ENCODE data around the gene FASN. TPM values are rescaled to one million over a fixed set of nuclear protein-coding genes. Genes with fewer than 3 reads are reported as not detected.

The FASN gene
- total RNA-seq, 2 donors from 2014 or later, result 168 to 198 TPM

DNA sequence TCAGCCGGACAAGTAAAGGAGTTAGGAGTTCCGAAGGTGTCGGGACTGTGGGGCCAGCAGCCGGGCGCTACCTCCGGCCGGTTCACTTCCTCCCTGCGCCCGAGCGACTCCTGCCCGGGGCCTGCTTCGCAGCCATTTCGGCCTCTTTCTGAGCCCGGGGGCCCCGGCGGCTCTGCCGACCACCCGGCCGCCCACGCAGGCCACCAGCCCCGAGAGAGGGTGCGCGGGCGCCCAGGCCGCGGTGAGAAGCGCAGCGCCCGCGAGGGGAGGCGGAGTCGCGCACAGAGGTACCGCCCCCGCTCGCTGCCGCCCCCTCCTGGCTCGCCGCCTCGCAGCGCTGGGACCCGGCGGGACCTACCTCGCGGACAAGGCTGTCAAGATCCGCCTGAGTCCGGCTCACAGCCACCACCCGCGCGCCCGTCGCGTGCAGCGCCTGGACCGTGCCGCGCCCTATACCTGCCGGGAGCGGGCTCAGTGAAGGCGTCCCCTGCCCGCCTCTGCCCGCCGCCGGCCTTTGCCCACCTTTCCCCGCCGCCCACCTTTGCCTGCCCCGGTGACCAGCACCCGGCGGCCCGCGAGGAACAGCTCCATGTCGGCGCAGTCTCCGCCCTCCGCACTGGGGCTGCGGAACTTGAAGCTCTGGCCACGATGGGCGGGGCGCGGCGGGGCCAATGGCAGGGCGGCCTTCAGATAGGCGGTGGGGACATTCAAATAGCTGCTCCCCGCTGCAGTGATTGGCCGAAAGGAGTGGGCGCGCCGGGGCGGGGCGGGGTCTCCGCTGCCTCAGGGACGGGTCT is 60.7 kb downstream of the FASN start, which contains the start of gene DCXR:
DCXR (minus strand) TSS at position 606 of the 797 bp plus-strand sequence; CDS start at position 591, 15 bp downstream.
- Histone ChIP-seq H3K27ac (peak within 1 kb of the TSS; percentile 95), H3K4me3 (peak within 1 kb of the TSS; percentile 83), H3K27me3 (no peaks in the 10 kb centered on the region), H3K9ac (ENCODE audit: low read depth in 2 of 2, low read length in 2 of 2) (peak within 1 kb of the TSS; percentile 67 to 86), H3K36me3 (no peaks in the 10 kb centered on the region), H3K4me1 (peaks cover 10% of the 10 kb centered on the region), H3K9me3 (no peaks in the 10 kb centered on the region)
- DNase-seq, result peak; percentile 99
- intact Hi-C loops (cut with DNase I), result loop anchor here (10.0 kb wide), 1 partner anchor 288 kb away; no protein-coding TSS in a partner anchor
- TF ChIP-seq, protein P1, sequence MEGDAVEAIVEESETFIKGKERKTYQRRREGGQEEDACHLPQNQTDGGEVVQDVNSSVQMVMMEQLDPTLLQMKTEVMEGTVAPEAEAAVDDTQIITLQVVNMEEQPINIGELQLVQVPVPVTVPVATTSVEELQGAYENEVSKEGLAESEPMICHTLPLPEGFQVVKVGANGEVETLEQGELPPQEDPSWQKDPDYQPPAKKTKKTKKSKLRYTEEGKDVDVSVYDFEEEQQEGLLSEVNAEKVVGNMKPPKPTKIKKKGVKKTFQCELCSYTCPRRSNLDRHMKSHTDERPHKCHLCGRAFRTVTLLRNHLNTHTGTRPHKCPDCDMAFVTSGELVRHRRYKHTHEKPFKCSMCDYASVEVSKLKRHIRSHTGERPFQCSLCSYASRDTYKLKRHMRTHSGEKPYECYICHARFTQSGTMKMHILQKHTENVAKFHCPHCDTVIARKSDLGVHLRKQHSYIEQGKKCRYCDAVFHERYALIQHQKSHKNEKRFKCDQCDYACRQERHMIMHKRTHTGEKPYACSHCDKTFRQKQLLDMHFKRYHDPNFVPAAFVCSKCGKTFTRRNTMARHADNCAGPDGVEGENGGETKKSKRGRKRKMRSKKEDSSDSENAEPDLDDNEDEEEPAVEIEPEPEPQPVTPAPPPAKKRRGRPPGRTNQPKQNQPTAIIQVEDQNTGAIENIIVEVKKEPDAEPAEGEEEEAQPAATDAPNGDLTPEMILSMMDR (IDR thresholded peaks at IDR 0.05), result peak; percentile 80

DNA sequence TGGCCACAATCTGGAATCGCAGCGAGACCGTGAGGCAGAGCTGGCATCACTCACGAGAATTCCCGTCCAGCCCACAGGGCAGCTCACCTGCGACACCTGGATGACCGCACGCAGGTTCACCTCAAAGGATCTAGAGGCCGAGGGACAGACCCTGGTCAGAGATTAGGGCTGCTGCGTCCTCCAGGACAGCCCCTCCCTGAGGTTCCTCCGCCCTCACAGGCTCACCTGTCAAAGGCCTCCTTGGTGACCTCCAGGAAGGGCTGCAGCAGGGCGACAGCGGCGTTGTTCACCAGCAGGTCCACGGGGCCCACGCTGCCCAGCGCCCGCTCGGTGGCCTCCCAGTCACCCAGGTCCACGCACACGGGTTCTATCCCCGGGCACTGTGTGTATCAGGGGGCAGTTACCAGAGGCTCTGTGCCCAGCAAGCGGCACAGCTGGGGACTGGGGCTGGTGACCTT is 61.4 kb downstream of the FASN start:
- peak overlapping the region; percentile 95 for H3K27ac ChIP-seq
- intact Hi-C loops (cut with DNase I), result loop anchor here (10.0 kb wide), 1 partner anchor 288 kb away; no protein-coding TSS in a partner anchor
- DNase-seq, result no peak
- no peaks in the 10 kb centered on the region for H3K36me3 ChIP-seq
- H3K9ac ChIP-seq (ENCODE audit: low read depth in 2 of 2, low read length in 2 of 2), result peak overlapping the region; percentile 67 to 86
- H3K4me3 ChIP-seq, result peak overlapping the region; percentile 83
- TF ChIP-seq, protein P1 (IDR thresholded peaks at IDR 0.05), result no peak
- no peaks in the 10 kb centered on the region for H3K9me3 ChIP-seq
- peaks cover 13% of the 10 kb centered on the region for H3K4me1 ChIP-seq
- H3K27me3 ChIP-seq, result no peaks in the 10 kb centered on the region

- Histone ChIP-seq H3K36me3 (no peaks in the 10 kb centered on the region), H3K9ac (ENCODE audit: low read depth in 2 of 2, low read length in 2 of 2) (peak overlapping the region; percentile 67 to 86), H3K4me1 (peaks cover 13% of the 10 kb centered on the region), H3K27ac (no peak overlapping the region), H3K9me3 (no peaks in the 10 kb centered on the region), H3K27me3 (no peaks in the 10 kb centered on the region), H3K4me3 (peak overlapping the region; percentile 83)
- intact Hi-C loops (cut with DNase I), result loop anchor here (10.0 kb wide), 1 partner anchor 289 kb away; no protein-coding TSS in a partner anchor
- TF ChIP-seq, protein P1 (IDR thresholded peaks at IDR 0.05), result no peak
- DNase-seq, result no peak
These were observed 61.9 kb downstream of the FASN start for GRCh38 chr17:82035956-82036633.

DNA sequence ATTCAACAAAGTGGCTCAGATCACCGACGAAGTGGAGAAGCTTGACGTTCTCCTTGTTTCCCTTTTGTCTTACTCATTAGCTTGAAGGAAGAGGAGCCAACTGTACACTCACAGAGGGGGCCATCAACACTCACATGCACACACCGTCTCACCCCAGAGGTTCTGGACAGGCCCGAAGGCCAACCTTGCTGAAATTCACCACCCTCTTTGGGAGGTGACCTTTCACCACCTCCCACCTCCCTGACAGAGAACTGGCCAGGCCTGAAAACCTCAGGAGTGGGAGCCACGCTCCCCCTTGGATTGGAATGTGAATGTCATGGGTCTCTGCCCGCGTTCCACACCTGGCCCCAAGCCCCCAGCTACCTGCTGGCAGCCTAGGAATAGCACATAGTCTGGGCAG is 62.5 kb downstream of the FASN start:
- Histone ChIP-seq H3K36me3 (no peaks in the 10 kb centered on the region), H3K9ac (ENCODE audit: low read depth in 2 of 2, low read length in 2 of 2) (no peak overlapping the region), H3K4me1 (peaks cover 13% of the 10 kb centered on the region), H3K4me3 (no peak overlapping the region), H3K27ac (no peak overlapping the region), H3K9me3 (no peaks in the 10 kb centered on the region), H3K27me3 (no peaks in the 10 kb centered on the region)
- DNase-seq, result no peak
- TF ChIP-seq, protein P1 (IDR thresholded peaks at IDR 0.05), result no peak
- intact Hi-C loops (cut with DNase I), result loop anchor here (10.0 kb wide), 1 partner anchor 289 kb away; no protein-coding TSS in a partner anchor

GRCh38 chr17:82034371-82035011 is 63.5 kb downstream of the FASN start:
- H3K4me3 ChIP-seq, result no peak overlapping the region
- intact Hi-C loops (cut with DNase I), result loop anchor here (10.0 kb wide), 1 partner anchor 290 kb away; no protein-coding TSS in a partner anchor
- no peaks in the 10 kb centered on the region for H3K9me3 ChIP-seq
- H3K4me1 ChIP-seq, result peaks cover 19% of the 10 kb centered on the region
- no peaks in the 10 kb centered on the region for H3K27me3 ChIP-seq
- H3K36me3 ChIP-seq, result no peaks in the 10 kb centered on the region
- no peak overlapping the region for H3K9ac ChIP-seq (ENCODE audit: low read depth in 2 of 2, low read length in 2 of 2)
- no peak overlapping the region for H3K27ac ChIP-seq
- TF ChIP-seq, protein P1 (IDR thresholded peaks at IDR 0.05), result no peak
- no peak for DNase-seq
